Adrenal gland (tissue), 12 donors: ENCODE measurements around the gene SRXN1. TPM values are rescaled to one million over a fixed set of nuclear protein-coding genes. Genes with fewer than 3 reads are reported as not detected.

Experiments used
- DNase-seq, 7 donors: peaks; one replicate each; pipeline ENCODE4 v3.0.0-alpha.2; 2019 to 2020
- H3K27ac ChIP-seq, 5 donors: fragments of 200-600 bp; sonication (generic) in 4 of 5; 1 replicate in 3 of 5; 2 replicates in 2 of 5; pipeline versions ENCODE4 v1.5.1 to v1.8.0; 2016 to 2020; ENCODE audit warnings: mild to moderate bottlenecking in 1 of 5
- H3K27me3 ChIP-seq: fragments of 200-600 bp; 2 replicates; pipeline ENCODE4 v1.8.0; 2021
- H3K36me3 ChIP-seq, 2 donors: fragments of 200-600 bp; replicated peaks in 1 of 2; 1 replicate in 1 of 2; 2 replicates in 1 of 2; pipeline versions ENCODE4 v1.5.1 to v1.8.0; 2018 to 2022
- H3K4me1 ChIP-seq, 2 donors: fragments of 200-600 bp; replicated peaks in 1 of 2; 1 replicate in 1 of 2; 2 replicates in 1 of 2; pipeline versions ENCODE4 v1.5.1 to v1.8.0; 2018 to 2021
- H3K4me3 ChIP-seq, 4 donors: fragments of 200-600 bp; sonication (generic) in 3 of 4; one replicate each; pipeline ENCODE4 v1.5.1; 2016 to 2018
- H3K9me3 ChIP-seq, 3 donors: fragments of 200-600 bp; sonication (generic) in 1 of 3; replicated peaks in 1 of 3; 1 replicate in 2 of 3; 2 replicates in 1 of 3; pipeline versions ENCODE4 v1.5.1 to v1.8.0; 2016 to 2021
- CTCF ChIP-seq, 6 experiments: fragments of 450-650 bp in 4 of 6; fragments of 200-600 bp in 2 of 6; sonication (generic) in 1 of 6; IDR thresholded peaks; 1 replicate in 5 of 6; 2 replicates in 1 of 6; pipeline versions ENCODE4 v1.5.1 to v1.8.0; 2016 to 2021; ENCODE audit warnings: antibody characterized with exemption in 6 of 6, mild to moderate bottlenecking in 2 of 6, moderate library complexity in 1 of 6
- POLR2A ChIP-seq, 2 donors: fragments of 450-650 bp; IDR thresholded peaks; one replicate each; pipeline ENCODE4 v1.6.1; 2017; ENCODE audit warnings: antibody characterized with exemption in 2 of 2, mild to moderate bottlenecking in 2 of 2, moderate library complexity in 1 of 2
- WGBS, 4 donors: extraction: QIAGEN DNeasy Blood & Tissue Kit in 2 of 4; methylation state at CpG; one replicate each; pipeline versions ENCODE4 v1.1.5 to v1.1.7; 2013 to 2017; 5-methylcytosine and 5-hydroxymethylcytosine counted together
- intact Hi-C, 2 donors: fragments of 100-400 bp; cut with DNase I; formaldehyde crosslinking; loops; one replicate each; pipeline versions ENCODE4 v1.14.1 to v1.15.0; 2022 to 2023
- polyA plus RNA-seq, 3 donors: library from polyadenylated mRNA; stranded (reverse); fragments of 200-250 nt in 2 of 3; fragments of 350-450 nt in 1 of 3; fragmentation: Illumina TruSeq in 1 of 3; extraction: RNeasy Lipid Tissue Mini Kit (QIAGEN cat#74804) in 1 of 3; gene quantifications; one replicate each; pipeline ENCODE4 v1.2.3, GENCODE V29; 2013 to 2014
- total RNA-seq, 9 donors: library from RNA; depleted of rRNA in 4 of 9; stranded (reverse); fragments of >200 nt in 4 of 9; fragments of 120-200 nt in 1 of 9; fragmentation: NEBNext Ultra II Directional in 1 of 9; extraction: Animal tissue kit (Norgen Biotek cat#: 25700) in 1 of 9; gene quantifications; one replicate each; pipeline versions ENCODE4 v1.1.0 to v1.2.4, GENCODE V29; 2013 to 2023
- donor health status: healthy with polysubstance abuse.
- donor health status: Bipolar disorder and iron deficiency.
- donor health status: DM: yes; HTN: yes; CAD: no.
- donor health status: DM: no; HTN: no; CAD: no.
- donor health status: DM: no; HTN: no; CAD: no.
- donor health status: DM: yes; HTN: yes; CAD: no.

Gene SRXN1
- total and polyA plus RNA-seq, 12 donors = 19.1 to 203 (median 67.6) TPM

- Histone ChIP-seq H3K9me3 (no peaks in the 10 kb centered on the region), H3K36me3 (no peaks in the 10 kb centered on the region), H3K4me3 (no peak overlapping the region), H3K4me1 (no peaks in the 10 kb centered on the region), H3K27me3 (no peaks in the 10 kb centered on the region), H3K27ac (no peak overlapping the region)
- intact Hi-C loops = no loop called here
- TF ChIP-seq CTCF (IDR thresholded peaks at IDR 0.05) (no peak), POLR2A (IDR thresholded peaks at IDR 0.05) (no peak)
- 78 to 90% (median 87%) methylated on average over 4 of the region's 4 CpGs for WGBS, 4 donors
- DNase-seq = peak in 2 of 7 donors; percentile 17 to 21
Observed at GRCh38 chr20:625360-625932, 27.6 kb downstream of the SRXN1 start.

GRCh38 chr20:623704-624103 lies 29.3 kb downstream of the SRXN1 start:
- Histone ChIP-seq H3K27me3 (no peaks in the 10 kb centered on the region), H3K27ac (no peak overlapping the region), H3K9me3 (no peaks in the 10 kb centered on the region), H3K36me3 (no peaks in the 10 kb centered on the region), H3K4me3 (no peak overlapping the region), H3K4me1 (no peaks in the 10 kb centered on the region)
- no peak for DNase-seq
- WGBS, 4 donors = 66 to 70% (median 68%) methylated on average over 4 of the region's 4 CpGs
- TF ChIP-seq CTCF (IDR thresholded peaks at IDR 0.05) (no peak), POLR2A (IDR thresholded peaks at IDR 0.05) (no peak)
- intact Hi-C loops = no loop called here

DNA sequence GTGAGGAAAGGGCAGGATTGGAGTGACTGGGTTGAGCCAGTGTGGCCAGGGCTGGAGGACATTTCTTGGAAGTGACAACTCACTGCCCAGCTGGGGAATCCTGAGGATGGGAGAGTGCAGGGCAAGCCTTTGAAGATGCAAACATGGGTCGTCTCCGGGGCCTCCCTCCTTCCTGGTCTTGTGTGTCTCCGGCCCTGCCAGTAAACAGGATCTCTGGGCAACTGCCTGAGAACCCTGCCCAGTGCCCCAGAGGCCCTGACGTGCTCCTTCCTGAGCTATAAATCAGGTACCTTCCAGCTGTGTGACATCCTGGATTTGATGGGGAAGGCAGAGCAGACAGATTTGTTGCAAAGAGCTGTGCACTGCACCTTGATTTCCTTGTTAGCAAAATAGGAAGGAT lies 30.0 kb downstream of the SRXN1 start:
- intact Hi-C loops = no loop called here
- Histone ChIP-seq H3K36me3 (no peaks in the 10 kb centered on the region), H3K9me3 (no peaks in the 10 kb centered on the region), H3K27ac (no peak overlapping the region), H3K27me3 (no peaks in the 10 kb centered on the region), H3K4me3 (no peak overlapping the region), H3K4me1 (no peaks in the 10 kb centered on the region)
- TF ChIP-seq CTCF (IDR thresholded peaks at IDR 0.05) = no peak
- no peak for TF ChIP-seq POLR2A (IDR thresholded peaks at IDR 0.05)
- DNase-seq = no peak
- 14 to 35% (median 24%) methylated on average over 3 to 4 of the region's 4 CpGs for WGBS, 4 donors

DNA sequence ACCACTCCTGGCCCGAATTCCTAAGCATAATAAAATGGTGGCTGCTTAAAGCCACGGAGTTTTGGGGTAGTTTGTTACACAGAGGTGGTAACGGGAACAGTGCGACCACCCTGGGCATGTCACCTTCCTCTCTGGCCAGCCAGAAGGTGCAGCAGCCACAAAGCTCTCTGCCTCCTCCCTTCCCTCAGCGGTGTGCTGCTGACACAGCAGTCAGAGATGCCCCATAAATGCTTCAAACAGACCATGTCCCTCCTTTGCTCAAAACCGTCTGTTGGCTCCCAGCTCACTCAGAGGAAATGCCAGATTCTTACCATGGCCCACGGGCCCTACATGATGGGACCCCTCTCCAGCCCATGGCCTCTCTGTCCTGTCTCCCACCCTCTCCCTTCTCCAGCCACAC lies 30.8 kb downstream of the SRXN1 start:
- no peak for DNase-seq
- Histone ChIP-seq H3K36me3 (no peaks in the 10 kb centered on the region), H3K27ac (no peak overlapping the region), H3K4me1 (no peaks in the 10 kb centered on the region), H3K4me3 (no peak overlapping the region), H3K27me3 (no peaks in the 10 kb centered on the region), H3K9me3 (no peaks in the 10 kb centered on the region)
- intact Hi-C loops = no loop called here
- 67 to 83% (median 76%) methylated on average over 5 to 7 of the region's 7 CpGs for WGBS, 4 donors
- no peak for TF ChIP-seq CTCF (IDR thresholded peaks at IDR 0.05)
- no peak for TF ChIP-seq POLR2A (IDR thresholded peaks at IDR 0.05)
